ENCODE results near the gene NCKAP5L. TPM values are rescaled to one million over a fixed set of nuclear protein-coding genes. Genes with fewer than 3 reads are reported as not detected.
A peak's percentile ranks its signal among the peaks of the same experiment; 100 is the strongest.

NCKAP5L gene
- total RNA-seq, 1 experiment from 2014 or later, result 28.2 TPM

- no peaks in the 10 kb centered on the region for H3K36me3 ChIP-seq (ENCODE audit: insufficient read depth, low read length, poor library complexity, severe bottlenecking)
- intact Hi-C loops (cut with micrococcal nuclease; ENCODE audit: unreplicated experiment), result loop anchor here (2.0 to 10.0 kb wide), 4 partner anchors 135 to 293 kb away; no protein-coding TSS in a partner anchor
- ChIA-PET CTCF (no interaction called here), POLR2A (ENCODE audit: low non-redundant PET) (no interaction called here)
- no peaks in the 10 kb centered on the region for H3K9me3 ChIP-seq (ENCODE audit: low read depth, low read length, poor library complexity, severe bottlenecking)
- peaks cover 5% of the 10 kb centered on the region for H3K4me1 ChIP-seq (ENCODE audit: insufficient read depth, low read length, poor library complexity, severe bottlenecking)
- H3K4me3 ChIP-seq (ENCODE audit: low read depth, low read length, poor library complexity, severe bottlenecking), result no peak overlapping the region
- H3K27ac ChIP-seq (ENCODE audit: low read depth, low read length, poor library complexity, severe bottlenecking), result no peak overlapping the region
- peak; percentile 44 for DNase-seq (ENCODE audit: low spot score)
- no TSS peak for BruUV-seq (replicated peaks)
- no peaks in the 10 kb centered on the region for H3K27me3 ChIP-seq (replicated peaks; ENCODE audit: insufficient read depth, low read depth, low read length, poor library complexity)
- TF ChIP-seq CTCF (conservative IDR thresholded peaks at IDR 0.05; ENCODE audit: low read depth, low read length) (no peak), EZH2 (IDR thresholded peaks at IDR 0.05; ENCODE audit: borderline replicate concordance, low read depth, low read length, poor library complexity, severe bottlenecking) (no peak)
Measured at GRCh38 chr12:49779581-49779980, 48.6 kb downstream of the NCKAP5L start.

DNA sequence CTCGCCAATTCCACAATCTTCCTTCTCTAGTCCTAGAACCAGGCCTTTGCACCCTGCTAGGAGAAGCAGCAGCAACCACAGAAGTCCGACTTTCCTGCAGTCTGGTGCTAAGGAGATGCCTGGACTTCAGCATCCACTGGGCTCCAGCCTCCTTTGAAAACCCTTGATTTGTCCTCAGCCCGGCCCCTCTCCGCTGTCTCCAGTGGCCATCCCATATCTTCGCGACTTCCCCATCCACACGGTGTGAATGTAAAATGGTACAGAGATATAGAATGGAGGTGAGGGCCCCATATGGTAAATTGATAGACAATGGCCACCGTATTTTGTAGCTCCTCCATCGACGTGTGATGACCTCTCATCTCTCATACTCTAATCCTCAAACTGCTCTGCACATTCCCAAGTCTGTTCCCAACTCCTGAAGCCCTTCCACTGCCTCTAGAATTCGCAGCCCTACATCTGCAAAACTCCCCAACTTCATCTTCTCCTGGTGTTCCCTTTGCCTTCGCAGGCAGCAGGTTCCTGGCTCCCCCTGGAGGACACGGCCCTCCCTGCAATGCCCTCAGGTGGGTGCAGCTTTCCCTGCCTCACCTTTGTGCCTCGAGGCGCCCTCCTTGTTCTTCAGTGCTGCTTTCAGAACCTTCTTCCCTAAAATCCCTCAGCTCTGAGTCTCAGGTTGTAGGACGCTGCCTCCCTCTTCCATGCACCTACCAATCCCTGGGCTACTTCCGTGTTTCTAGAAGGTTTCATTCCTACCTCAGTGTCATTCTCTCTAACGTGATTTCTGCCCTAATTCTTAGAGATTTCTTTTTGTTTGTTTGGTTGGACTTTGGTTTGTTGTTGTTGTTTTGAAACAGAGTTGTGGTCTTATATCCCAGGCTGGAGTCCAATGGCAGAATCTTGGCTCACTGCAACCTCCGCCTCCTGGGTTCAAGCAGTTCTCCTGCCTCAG, 50.1 kb downstream of the NCKAP5L start:
- Histone ChIP-seq H3K27ac (ENCODE audit: low read depth, low read length, poor library complexity, severe bottlenecking) (no peak overlapping the region), H3K36me3 (ENCODE audit: insufficient read depth, low read length, poor library complexity, severe bottlenecking) (no peaks in the 10 kb centered on the region), H3K4me3 (ENCODE audit: low read depth, low read length, poor library complexity, severe bottlenecking) (no peak overlapping the region), H3K9me3 (ENCODE audit: low read depth, low read length, poor library complexity, severe bottlenecking) (no peaks in the 10 kb centered on the region), H3K27me3 (replicated peaks; ENCODE audit: insufficient read depth, low read depth, low read length, poor library complexity) (no peaks in the 10 kb centered on the region), H3K4me1 (ENCODE audit: insufficient read depth, low read length, poor library complexity, severe bottlenecking) (peaks cover 5% of the 10 kb centered on the region)
- CTCF ChIA-PET, result interaction anchor here (1.2 to 1.4 kb wide), 2 partner anchors 16 to 141 kb away, joined by 3 to 4 read pairs; no protein-coding TSS in a partner anchor
- peak; percentile 91 for TF ChIP-seq CTCF (conservative IDR thresholded peaks at IDR 0.05; ENCODE audit: low read depth, low read length)
- no peak for TF ChIP-seq EZH2 (IDR thresholded peaks at IDR 0.05; ENCODE audit: borderline replicate concordance, low read depth, low read length, poor library complexity, severe bottlenecking)
- POLR2A ChIA-PET (ENCODE audit: low non-redundant PET), result no interaction called here
- DNase-seq (ENCODE audit: low spot score), result peak; percentile 50
- BruUV-seq (replicated peaks), result no TSS peak
- intact Hi-C loops (cut with micrococcal nuclease; ENCODE audit: unreplicated experiment), result loop anchor here (1.0 to 10.0 kb wide), 5 partner anchors 61 to 294 kb away; no protein-coding TSS in a partner anchor

GRCh38 chr12:49777341-49777740, 50.9 kb downstream of the NCKAP5L start:
- no peak for TF ChIP-seq CTCF (conservative IDR thresholded peaks at IDR 0.05; ENCODE audit: low read depth, low read length)
- TF ChIP-seq EZH2 (IDR thresholded peaks at IDR 0.05; ENCODE audit: borderline replicate concordance, low read depth, low read length, poor library complexity, severe bottlenecking), result no peak
- BruUV-seq (replicated peaks), result no TSS peak
- ChIA-PET CTCF (interaction anchor here (0.6 to 1.2 kb wide), 2 partner anchors 15 to 163 kb away, joined by 3 read pairs; no protein-coding TSS in a partner anchor), POLR2A (ENCODE audit: low non-redundant PET) (no interaction called here)
- Histone ChIP-seq H3K27me3 (replicated peaks; ENCODE audit: insufficient read depth, low read depth, low read length, poor library complexity) (no peaks in the 10 kb centered on the region), H3K9me3 (ENCODE audit: low read depth, low read length, poor library complexity, severe bottlenecking) (no peaks in the 10 kb centered on the region), H3K4me1 (ENCODE audit: insufficient read depth, low read length, poor library complexity, severe bottlenecking) (peaks cover 5% of the 10 kb centered on the region), H3K27ac (ENCODE audit: low read depth, low read length, poor library complexity, severe bottlenecking) (no peak overlapping the region), H3K4me3 (ENCODE audit: low read depth, low read length, poor library complexity, severe bottlenecking) (no peak overlapping the region), H3K36me3 (ENCODE audit: insufficient read depth, low read length, poor library complexity, severe bottlenecking) (no peaks in the 10 kb centered on the region)
- intact Hi-C loops (cut with micrococcal nuclease; ENCODE audit: unreplicated experiment), result loop anchor here (5.0 to 10.0 kb wide), 3 partner anchors 167 to 295 kb away; no protein-coding TSS in a partner anchor
- no peak for DNase-seq (ENCODE audit: low spot score)
